Measurements from ENCODE around the gene COL19A1.
"Not testable (repeated sequence)": the region's sequence is repeated elsewhere in the genome, so short reads cannot be mapped to it uniquely, and the experiment has no call there.

Gene COL19A1

DNA sequence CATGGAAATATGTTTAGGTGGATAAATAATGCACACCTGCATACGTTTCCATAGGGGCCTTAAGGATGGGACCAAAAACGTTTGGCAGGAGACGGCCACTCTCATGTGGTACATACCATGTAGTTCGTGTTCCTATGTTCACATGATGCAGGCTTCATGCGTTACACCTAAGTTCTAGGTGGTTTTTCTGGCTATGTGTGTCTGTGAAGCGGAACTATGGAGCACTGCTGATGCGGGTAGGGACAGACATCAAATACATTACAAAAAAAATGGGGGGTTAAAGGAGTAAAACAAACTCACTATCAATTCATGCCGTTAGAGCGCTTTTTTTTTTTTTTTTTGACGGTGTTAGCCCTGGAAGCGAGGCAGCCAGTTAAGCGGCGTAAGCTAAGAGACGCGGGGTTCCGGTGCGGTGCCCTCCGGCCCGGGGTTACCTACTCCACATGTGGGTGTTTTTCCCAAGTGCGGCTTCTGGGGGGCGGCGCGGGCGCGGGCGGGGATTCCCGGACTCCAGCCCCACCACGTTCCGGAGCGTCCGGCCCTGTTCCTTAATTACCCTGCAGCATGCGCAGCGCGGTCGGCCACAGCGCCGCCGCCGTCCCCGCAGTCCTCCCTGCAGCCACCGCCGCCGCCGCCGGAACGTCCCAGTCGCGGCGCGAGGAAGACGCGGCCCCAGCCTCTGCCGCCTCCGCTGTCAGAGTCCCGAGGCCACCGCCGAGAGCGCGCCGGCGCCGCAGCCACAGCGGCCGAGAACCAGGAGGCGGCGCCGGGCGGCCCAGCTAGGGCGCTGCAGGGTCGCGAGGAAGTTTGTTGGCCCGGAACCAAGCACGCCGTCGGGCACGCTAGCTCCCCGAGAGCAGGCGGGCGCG lies 648 bp downstream of the COL19A1 start:
- peak; percentile 63 for DNase-seq (ENCODE audit: low spot score)

DNA sequence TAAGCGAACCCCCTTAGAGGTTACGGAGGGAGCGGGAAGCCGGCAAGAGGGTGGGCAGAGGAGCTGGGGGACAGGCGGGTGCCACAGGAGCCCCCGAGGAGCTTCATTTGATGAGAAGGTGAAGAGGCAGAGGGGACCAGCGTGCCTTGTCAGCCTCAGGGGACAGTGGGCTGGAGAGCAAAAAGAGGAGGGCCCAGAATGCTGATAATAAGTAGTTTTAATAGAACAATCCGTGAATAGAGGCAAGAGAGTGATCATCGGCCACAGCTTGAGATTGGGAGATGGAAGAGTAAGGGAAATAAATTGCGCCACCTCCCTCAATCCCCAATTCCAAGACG lies 1.3 kb downstream of the COL19A1 start:
- DNase-seq (ENCODE audit: low spot score): no peak

DNA sequence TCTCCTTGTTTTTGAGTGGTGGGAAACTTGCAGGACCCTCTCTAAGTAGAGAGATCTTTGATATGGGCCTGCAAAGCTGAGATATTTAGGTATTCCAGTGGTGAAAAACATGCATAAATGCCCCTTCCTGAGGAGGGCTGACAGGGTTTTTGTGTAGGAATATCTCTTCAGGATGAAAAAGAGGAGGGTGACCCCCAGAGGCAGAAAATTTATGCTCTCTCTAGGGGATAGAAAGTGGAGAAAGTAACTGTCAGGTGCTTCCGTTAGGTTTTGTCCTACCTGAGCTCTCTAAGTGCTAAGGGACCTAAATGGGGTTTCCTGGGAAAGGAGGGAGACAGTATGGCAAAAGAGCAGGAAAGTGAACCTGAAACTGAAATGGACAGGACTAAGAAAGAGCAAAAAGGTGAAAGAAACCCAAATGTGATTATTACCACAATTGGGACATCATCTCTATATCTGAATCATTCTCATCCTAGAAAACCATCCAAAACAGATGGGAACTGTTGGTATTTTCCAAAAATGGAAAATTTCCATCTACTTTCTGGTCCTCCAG lies 2.0 kb downstream of the COL19A1 start:
- DNase-seq (ENCODE audit: low spot score): no peak

DNA sequence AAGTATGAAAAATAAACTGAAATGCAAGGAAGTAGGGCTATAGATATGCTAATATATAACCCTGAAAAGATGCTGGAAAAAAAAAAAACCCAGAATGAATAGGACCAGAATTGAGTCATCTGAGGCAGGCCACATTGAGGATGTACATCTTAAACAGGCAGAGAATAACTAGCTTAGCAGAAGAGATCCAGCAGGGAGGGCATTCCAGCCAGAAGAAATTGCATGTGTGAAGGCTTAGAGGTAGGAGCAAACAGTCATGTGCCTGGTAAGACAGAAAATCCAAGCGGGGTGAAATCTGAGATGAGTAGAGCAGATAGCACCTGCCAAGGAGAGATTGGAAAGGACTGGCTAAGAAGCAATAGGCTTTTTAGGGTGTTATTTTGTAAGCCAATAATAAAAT lies 2.6 kb downstream of the COL19A1 start:
- no peak for DNase-seq (ENCODE audit: low spot score)

DNA sequence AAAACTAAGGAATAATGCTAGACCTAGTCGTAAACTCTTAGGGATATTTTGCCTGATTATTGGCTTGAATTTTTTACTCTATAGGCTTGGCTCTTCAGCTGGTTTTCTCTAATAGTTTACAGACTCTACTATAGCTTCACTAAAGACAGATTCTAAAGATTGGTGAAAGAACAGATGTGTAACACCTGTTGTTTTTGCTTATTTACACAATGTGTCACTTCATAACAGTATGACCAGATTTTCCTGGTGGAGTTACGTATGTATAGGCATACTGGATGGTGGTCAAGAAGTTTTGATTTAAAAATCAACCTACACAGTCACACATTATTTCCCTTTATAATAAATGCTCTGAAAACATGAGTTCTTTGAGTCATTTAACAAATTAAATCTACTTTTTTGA lies 4.8 kb downstream of the COL19A1 start:
- DNase-seq (ENCODE audit: low spot score): no peak

DNA sequence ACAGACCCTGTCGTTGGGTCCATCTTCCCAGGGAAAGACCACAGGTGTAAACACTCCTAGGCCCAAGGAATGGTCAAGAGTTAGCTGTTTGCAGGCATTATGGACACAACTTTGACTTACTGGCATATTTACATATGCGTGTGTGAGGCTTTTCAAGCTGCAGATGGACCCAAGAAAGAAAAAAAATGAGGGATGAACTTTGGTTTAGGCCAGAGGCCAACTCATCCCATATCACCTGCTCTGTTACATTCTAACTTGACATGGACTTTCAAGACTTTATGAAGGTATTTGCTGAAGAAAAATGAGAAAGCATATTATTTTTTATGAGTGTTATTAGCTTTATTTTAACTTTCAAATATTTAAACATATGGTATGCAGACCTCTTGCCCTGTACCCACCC lies 6.9 kb downstream of the COL19A1 start:
- no peak for DNase-seq (ENCODE audit: low spot score)

DNA sequence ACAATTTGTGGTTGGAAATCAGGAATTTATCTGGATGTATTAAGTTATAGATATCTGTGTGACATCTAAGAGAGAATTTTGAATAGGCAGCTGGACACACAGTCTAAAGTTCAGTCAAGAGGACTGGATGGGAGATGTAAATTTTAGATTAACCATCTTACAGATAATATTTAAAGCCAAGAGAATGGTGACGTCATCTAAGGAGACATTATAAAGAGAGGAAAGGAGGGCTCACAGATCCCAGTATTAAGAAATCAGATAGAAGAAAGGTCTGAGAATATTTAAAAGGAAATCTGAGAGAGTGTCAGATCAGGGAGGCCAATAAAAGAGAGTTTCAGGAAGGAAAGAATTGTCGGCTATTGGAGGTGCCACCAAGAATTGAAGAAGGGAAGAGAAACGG lies 9.4 kb downstream of the COL19A1 start:
- DNase-seq (ENCODE audit: low spot score): no peak

DNA sequence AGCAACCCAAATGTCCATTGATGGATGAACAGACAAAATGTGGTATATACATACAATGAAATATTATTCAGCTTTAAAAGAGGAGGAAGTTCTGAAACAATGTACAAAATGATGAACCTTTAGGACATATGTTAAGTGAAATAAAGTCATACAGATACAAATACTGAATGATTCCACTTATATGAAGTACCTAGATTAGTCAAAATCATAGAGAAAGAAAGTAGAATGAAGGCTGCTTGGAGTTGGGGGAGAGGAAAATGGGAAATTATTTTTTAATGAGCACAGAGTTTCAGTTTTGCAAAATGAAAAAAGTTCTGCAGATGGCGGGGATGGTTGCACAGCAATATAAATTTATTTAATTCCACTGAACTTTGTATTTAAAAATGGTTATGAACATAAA lies 12.4 kb downstream of the COL19A1 start:
- no peak for DNase-seq (ENCODE audit: low spot score)

DNA sequence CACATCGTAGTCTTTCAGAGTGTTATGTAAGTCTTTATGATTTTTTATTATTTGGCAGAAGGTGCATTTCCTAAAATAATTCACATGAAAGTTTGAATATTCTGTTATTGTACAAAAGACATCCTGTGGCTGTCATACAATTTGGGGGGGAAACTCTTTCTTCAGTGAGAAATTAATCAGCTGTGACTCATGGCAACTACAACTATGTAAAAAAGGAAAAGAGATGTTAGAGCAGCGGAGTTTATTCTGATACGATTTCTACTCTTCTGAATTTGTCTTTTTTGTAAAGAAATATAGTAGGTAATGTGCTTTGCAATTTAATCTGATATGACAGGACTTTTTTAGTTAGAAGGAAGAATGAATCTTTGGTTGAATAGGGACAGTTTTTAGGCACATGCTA lies 14.2 kb downstream of the COL19A1 start:
- DNase-seq (ENCODE audit: low spot score): peak; percentile 7

DNA sequence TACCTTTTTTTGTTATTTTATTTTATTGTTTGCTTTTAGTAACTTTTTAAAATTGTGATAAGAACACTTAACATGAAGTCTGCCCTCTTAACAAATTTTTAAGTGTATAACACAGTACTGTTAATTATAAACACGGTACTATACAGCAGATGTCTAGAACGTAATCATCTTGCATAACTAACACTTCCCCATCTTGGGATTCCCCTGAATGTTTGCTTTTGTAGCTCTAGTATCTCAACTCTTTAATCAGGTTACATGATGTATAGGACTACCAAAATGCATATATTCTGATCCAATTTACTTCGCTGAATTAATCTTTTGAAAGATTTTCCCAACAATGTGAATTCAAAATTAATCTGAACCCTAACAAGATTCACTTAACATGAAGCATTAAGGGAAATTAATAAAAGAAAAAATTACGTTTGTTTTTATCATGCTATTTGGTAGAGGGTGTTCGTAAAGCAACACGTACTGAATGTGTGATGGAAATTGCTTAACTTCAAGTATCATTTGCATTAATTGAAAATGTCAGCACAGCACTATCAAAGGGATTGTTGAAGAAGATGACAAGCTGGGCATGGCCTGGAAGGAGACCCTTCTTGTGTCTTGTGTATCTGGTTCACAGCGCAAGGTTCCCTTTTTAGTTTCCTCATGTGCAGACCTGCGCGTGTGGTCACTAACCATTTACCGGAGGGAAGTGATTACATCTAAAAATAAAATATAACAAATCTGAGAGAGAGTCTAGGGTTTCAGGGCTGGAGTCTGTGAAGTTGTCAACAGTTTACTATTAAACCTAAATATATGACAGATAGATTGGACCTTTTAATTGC lies 15.2 kb downstream of the COL19A1 start:
- peak; percentile 34 for DNase-seq (ENCODE audit: low spot score)

DNA sequence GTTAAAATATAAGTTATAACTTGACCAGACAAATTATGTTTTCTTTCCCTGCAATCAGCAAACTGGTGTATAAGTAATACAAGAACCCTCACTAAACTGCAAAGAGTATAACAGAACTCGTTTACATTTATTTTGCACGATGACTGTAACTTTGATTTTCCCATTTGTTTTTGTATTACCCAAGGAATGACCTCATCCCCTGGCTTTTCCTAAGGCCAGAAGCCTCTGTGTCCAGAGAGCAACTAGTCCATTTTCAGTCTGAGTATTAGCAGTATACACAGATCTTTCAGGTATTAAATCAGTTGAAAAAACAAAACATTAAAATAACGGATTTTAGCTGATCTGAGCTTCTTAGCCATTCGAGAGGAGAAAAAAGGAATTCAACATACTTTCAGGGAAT lies 17.2 kb downstream of the COL19A1 start:
- DNase-seq (ENCODE audit: low spot score): no peak

DNA sequence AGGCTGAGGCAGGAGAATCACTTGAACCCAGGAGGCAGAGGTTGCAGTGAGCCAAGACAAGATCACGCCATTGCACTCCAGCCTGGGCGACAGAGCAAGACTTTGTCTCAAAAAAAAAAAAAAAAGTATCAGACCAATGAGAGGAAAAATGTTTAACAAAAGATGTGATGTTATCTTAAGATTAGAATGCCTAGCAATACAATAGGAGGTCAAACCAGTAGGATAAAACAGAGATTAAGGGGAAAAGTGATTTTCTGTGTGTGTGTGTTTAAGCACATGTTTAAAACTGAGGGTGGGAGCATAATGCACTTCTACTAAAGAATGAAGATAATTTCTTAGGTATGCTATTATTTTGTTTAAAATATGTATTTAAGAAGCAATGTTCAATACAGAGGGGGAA lies 17.9 kb downstream of the COL19A1 start:
- DNase-seq (ENCODE audit: low spot score): no peak

DNA sequence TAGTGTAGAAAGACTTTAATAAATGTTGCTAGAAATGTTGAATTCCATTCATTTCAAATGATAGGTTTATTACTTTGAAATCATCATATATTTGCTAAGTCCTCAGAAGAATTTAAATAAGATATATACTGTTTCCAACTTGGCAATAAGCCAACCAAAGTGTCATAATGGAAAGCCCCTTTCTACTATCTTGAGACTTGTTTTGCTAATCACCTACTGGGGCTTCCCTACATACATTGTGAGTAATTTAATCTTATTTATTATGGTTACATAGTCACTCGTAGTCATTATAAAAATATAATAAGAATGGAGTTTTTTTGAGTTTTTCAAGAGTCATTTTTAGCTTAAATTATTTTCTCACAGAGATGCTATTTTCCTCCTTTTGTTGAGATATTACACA lies 20.7 kb downstream of the COL19A1 start:
- DNase-seq (ENCODE audit: low spot score): peak; percentile 14

DNA sequence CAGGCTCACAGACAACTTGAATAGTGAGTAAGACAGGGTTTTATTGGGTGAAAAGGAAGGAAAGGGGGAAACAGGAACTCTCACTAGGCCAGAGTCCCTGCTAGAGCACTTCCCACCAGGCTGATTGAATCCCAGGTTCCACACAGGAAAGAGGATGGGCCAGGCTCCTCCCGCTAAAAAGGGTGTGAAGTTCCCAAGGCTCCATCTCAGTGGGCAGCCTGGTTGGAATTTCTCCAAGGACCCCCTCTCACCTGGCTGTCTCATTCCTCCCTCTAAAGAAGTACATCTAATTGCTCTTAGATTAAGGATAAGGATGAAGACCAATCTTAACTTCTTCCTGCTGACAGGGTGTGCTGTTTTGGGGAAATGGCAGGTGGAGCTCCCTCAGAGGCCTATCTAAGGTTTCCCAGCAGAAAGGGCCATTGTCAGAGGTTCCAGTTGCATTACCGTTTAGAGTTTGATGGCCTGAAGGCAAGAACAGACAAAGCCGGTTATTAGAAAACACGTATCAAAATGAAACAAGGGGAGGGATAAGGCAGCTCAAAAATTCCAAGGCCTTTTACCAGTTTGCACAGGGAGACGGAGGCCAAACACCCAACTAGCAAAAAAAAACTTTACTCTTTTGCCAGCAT lies 21.5 kb downstream of the COL19A1 start:
- DNase-seq (ENCODE audit: low spot score): no peak

DNA sequence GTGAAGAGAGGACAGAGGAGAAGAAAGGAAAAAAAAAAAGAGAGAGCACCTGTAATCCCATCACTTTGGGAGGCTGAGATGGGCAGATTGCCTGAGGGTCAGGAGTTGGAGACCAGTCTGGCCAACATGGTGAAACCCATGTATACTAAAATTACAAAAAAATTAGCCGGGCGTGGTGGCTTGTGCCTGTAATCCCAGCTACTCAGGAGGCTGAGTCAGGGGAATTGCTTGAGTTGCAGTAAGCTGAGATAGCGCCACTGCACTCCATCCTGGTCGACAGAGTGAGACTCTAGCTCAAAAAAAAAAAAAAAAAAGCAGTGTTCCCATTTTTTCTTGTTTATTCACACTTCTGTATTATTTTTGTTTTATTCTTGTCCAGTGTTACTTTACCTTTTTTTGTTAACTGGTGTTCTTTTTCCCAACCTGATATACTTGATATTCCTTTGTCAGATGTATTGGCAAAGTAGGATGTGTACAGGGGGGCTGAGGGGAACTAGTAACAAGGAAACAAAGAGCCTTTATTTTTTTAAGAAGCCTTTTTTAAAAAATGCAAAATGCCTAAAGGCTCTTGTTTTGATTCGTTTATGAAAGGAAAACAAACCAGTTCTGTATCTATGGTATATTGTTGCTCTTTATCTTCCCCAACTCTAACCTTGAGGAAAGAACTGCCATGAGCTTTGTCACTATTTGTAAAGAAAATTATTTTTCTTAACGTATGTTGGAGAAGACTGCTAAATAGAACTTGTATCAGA lies 22.3 kb downstream of the COL19A1 start:
- DNase-seq (ENCODE audit: low spot score): no peak

DNA sequence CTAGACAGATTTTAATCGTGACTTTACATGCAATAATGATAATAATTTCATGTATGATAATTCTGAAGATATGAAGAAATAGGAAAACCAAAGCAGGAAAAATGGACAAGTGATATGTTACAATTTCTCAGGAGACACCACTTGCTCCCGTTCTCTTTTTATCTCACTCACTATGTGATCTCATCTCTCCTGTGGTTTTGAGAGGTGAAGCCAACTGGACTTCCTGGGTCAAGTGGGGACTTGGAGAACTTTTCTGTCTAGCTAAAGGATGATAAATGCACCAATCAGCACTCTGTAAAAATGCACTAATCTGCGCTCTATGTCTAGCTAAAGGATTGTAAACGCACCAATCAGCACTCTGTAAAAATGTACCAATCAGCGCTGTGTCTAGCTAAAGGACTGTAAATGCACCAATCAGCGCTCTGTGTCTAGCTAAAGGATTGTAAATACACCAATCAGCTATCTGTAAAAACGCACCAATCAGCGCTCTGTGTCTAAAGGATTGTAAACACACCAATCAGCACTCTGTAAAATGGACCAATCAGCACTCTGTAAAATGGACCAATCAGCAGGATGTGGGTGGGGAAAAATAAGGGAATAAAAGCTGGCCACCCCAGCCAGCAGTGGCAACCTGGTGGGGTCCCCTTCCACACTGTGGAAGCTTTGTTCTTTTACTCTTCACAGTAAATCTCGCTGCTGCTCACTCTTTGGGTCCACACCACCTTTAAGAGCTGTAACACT lies 23.0 kb downstream of the COL19A1 start:
- not testable (repeated sequence) for DNase-seq (ENCODE audit: low spot score)

DNA sequence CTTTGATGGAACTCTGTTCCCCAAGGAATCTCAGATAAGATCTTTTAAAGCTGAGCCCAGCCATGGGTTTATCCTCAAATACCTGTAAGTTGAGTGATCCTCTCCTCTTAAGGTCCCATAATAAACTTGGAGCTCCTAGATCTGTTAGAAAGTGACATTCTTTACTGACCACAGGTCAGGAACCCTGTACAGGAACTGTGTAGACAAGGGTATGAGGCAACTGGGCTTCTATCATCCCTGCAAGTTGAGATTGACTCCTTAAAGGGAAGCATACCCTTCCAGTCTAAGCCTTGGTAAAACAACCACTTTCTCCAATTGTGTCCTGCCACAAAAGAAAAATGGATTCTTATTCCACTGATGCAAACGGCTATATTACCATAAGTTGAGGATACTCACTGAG lies 26.2 kb downstream of the COL19A1 start:
- not testable (repeated sequence) for DNase-seq (ENCODE audit: low spot score)

DNA sequence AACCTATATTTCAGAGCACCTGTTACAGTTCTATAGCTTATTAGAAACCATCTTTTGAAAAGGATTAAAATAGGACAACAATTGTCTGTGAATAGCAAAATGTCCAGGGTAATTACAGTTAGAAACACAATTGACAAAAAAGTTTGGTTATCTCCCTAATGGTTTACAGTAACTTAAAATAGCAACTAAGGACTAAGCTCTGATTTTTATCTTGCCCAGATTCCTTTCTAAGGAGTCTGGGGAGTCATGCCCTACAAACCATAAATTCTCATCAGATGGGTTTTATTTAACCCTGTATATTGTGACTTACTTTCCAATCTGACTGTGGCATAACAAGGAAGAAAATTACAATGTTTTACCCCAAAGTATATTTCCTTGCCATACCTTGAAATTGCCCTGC lies 26.9 kb downstream of the COL19A1 start:
- not testable (repeated sequence) for DNase-seq (ENCODE audit: low spot score)

DNA sequence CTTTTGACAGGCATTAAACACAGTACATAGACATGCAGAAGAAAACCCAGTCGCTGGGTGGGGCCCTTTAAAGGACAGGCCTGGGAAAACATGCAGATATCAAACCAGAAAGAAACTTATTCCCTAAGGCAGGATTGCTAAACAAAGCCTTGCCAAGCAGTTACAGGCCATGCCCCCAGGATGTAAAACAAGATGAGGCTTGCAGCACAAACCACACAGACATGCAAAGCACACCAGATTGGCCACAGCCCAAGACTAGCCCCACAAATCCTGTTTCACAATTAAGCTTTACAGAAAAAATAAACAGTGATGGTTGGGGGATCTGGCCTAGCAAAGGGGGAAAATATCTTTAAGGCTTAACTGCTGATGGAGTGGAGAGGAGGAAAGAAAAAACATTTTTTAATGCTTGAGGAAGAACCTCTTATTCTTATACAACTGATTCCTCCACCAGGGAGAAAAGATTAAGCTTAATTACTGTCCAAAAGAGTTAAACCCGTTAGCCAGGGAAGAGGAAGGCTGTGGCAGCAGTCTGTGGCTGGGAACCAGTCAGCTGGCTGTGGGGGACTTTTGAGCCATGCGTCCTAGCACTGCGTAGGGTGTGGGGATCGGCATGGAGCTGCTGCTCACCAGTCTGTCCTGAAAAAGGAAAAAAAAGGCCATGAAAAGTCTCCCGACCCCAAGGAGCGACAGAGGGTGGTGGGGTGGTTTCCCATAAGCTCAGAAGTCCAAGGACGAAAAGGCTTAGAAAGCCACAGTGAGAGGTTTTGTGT lies 28.4 kb downstream of the COL19A1 start:
- DNase-seq (ENCODE audit: low spot score): no peak

DNA sequence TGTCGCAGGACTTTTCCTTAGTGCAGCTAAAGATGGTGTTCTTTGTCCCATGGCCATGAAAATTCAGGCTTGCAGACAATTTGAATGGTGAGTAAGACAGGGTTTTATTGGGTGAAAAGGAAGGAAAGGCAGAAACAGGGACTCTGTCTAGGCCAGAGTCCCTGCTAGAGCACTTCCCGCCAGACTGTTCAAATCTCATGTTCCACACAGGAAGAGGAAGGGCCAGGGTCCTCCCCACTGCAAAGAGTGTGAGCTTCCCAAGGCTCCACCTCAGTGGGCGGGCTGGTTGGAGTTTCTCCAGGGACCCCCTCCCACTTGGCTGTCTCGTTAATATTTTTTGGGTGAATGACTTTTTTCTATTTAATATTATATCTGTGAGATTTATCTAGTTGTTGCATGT lies 29.0 kb downstream of the COL19A1 start:
- no peak for DNase-seq (ENCODE audit: low spot score)

Data from germinal center (tissue), 1 donor.